Upper lobe of left lung (tissue), 4 donors: ENCODE data around the gene POU2AF3.

Experiments
- EP300 ChIP-seq, 4 donors: sonication (generic); formaldehyde crosslinking; IDR thresholded peaks; one replicate each; pipeline ENCODE4 v1.5.1; 2017; ENCODE audit warnings: antibody characterized with exemption in 4 of 4, control low read depth in 2 of 4
- TF ChIP-seq, protein P1 (sequence below), 6 experiments: fragments of 450-650 bp in 4 of 6; fragments of 200-600 bp in 2 of 6; sonication (generic) in 2 of 6; IDR thresholded peaks; one replicate each; pipeline ENCODE4 v1.5.1; 2016 to 2019; ENCODE audit warnings: antibody characterized with exemption in 6 of 6

DNA sequence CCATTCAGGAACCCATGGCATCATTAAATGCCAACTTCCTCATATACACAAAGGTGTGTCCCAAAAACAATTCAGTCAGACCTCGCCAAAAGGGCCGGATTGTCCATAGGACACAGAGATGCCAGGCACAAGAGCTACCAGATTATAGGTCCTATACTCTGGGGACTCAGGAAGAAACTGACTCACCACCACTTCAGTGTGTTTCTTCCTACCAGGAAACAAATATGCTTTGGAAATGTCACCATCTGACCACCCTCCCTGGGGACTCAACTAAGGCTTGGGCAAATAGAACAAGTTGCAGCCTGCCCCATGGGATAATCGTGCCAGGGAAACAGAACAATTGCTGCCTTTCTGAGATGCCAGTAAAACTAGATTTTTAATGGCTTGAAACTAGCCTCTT is 11.7 kb downstream of the POU2AF3 start:
- TF ChIP-seq, protein P1, sequence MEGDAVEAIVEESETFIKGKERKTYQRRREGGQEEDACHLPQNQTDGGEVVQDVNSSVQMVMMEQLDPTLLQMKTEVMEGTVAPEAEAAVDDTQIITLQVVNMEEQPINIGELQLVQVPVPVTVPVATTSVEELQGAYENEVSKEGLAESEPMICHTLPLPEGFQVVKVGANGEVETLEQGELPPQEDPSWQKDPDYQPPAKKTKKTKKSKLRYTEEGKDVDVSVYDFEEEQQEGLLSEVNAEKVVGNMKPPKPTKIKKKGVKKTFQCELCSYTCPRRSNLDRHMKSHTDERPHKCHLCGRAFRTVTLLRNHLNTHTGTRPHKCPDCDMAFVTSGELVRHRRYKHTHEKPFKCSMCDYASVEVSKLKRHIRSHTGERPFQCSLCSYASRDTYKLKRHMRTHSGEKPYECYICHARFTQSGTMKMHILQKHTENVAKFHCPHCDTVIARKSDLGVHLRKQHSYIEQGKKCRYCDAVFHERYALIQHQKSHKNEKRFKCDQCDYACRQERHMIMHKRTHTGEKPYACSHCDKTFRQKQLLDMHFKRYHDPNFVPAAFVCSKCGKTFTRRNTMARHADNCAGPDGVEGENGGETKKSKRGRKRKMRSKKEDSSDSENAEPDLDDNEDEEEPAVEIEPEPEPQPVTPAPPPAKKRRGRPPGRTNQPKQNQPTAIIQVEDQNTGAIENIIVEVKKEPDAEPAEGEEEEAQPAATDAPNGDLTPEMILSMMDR (IDR thresholded peaks at IDR 0.05): no peak
- TF ChIP-seq EP300 (IDR thresholded peaks at IDR 0.05): no peak
